ENCODE measurements around the gene SHISA4.
"Not testable (repeated sequence)": the region's sequence is repeated elsewhere in the genome, so short reads cannot be mapped to it uniquely, and the experiment has no call there.

SHISA4 gene

GRCh38 chr1:201925981-201926645 is 37.4 kb downstream of the SHISA4 start:
- in situ Hi-C loops (cut with MboI; ENCODE audit: low sequenced_read_pairs), result no loop called here

DNA sequence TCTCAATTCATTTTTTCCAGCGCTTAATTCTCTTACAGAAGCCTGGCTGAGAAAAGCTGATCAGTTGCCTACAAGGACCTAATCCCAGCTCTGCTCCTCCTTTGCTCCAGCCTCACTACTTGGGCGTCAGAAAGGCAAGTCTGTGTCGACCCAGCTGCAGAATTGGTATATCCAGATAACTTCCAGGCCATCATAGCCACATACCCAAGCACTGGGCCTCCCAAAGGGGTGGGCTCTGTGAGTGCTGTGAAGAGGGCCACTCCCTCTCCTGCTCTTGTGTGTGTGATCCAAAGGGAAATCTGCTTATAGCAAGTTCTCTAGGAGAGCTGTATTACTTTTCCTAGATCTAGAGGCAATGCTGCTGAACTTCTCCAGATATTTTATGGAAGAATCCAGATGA is 39.6 kb downstream of the SHISA4 start:
- in situ Hi-C loops (cut with MboI; ENCODE audit: low sequenced_read_pairs), result no loop called here

DNA sequence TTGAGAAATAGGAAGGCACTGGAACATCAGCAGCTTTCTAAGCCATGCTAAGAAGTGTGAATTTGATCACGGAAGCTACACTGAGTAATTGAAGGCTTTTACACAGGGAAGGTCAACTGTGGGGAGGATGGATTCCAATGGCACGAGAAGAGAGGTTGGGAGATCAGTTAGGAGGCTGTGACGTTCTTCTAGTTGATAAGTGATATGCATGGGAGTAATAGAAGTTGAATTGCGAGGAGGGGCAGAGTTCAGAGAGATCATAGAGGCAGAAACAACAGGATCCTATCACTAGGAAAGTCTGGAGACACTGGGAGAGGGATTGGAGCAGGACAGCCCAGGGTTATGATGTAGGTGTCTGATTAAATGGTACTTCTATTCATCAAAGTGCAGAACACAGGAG is 41.4 kb downstream of the SHISA4 start:
- in situ Hi-C loops (cut with MboI; ENCODE audit: low sequenced_read_pairs), result no loop called here

- in situ Hi-C loops (cut with MboI; ENCODE audit: low sequenced_read_pairs), result no loop called here
Observed at GRCh38 chr1:201930803-201931202, 42.1 kb downstream of the SHISA4 start.

DNA sequence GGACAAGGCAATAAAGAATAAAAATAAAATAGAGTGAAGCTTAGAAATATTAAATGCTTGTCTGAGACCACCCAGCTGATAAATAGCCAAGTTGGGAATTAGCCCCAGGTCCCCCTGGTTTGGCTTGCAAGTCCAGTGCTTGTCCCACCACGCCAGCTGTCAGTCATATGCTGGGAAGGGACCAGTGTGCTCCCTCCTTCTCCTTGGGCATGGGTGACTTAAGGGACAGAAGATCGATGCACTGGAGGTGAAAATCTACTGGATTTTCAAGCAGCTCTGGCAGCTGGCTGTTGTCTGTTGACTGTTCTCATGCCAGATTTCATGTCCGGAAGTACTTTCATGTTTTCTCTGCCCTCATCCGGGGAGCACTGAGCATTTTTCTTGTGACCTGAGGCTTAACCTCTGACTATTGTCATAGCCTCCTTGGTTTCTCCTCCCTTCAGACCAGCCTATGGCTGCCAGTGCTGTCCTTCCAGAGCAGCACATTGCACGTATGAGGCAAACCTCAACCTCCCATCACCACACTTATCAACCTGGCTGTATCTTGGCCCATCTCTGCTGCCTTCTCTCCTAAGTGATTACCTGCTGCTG is 45.2 kb downstream of the SHISA4 start:
- in situ Hi-C loops (cut with MboI; ENCODE audit: low sequenced_read_pairs), result no loop called here

- in situ Hi-C loops (cut with MboI; ENCODE audit: low sequenced_read_pairs), result no loop called here
Observed at GRCh38 chr1:201937624-201938213, 49.0 kb downstream of the SHISA4 start.

DNA sequence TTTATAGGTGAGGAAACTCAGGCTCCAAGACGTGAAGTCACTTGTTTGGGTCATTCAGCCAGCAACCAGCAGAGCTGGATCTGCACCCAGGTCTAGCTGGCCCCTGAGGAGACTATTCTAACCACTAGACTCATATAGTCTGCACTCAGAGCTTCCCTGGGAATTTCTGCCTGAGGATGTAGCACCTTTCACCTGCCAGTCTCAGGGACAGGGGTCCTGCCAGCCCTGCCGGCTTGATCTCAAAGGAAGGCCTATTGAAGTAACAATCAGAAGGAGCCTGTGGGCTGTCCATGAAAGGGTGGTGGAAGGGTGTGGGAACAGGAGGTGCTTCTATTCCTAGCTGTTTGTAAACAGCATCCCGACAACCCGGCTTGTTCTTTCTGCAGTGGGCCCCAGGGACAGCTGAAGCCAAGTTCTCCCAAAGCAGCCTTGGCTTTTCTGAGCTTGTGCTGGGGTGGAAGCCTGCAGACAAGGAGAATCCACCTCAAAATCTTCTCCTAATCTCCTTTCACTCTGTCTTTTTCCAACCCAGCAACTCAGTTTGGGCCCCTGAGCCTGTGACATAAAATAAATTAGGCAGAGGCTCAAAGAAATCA is 49.8 kb downstream of the SHISA4 start:
- in situ Hi-C loops (cut with MboI; ENCODE audit: low sequenced_read_pairs), result no loop called here

DNA sequence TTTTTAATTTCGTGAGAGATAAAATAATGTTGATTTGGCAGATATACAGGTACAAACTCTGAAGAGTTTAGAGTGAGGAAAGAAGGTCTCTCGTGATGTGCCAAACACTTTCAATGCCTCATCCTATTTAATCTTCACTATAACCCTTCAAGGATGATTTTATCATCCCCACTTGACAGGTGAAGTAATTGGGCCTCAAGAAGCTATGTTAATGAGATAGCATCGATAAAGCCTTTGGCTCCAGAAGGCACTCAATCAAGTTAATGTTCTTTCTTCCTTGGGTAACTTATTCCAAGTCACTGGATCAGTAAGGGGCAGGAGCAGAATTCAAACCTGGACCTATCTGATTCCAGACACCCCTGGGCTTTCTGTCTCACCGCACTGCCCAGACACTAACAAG is 50.5 kb downstream of the SHISA4 start:
- in situ Hi-C loops (cut with MboI; ENCODE audit: low sequenced_read_pairs), result no loop called here

DNA sequence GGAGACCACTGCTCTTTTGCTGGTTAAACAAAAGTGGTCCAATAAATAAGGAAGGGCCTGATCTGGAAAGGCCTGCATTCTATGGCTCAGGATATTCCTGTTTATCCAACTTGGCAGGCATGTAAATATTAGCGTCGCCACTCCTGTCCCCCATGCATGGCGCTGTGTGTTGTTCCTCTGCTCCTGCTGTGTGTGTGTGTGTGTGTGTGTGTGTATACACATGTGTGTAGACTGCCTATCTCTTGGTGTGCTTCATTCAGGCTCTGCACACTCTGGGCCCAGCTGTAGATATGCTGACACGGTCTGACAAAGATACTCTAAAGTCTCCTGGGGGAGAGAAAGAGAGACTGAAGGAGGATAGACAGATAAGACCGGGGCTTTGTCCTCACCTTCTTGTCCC is 50.9 kb downstream of the SHISA4 start:
- in situ Hi-C loops (cut with MboI; ENCODE audit: low sequenced_read_pairs), result no loop called here

DNA sequence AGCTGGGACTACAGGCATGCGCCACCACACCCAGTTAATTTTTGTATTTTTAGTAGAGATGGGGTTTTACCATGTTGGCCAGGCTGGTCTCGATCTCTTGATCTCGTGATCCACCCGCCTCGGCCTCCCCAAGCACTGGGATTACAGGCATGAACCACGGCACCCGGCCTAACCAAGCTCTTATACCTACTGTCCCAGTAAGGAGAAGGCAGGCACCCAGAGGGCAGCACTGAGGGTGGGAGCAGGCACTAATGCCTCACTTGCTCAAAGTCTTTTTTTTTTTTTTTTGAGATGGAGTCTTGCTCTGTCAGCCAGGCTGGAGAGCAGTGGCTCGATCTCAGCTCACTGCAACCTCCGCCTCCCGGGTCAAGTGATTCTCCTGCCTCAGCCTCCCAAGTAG is 51.6 kb downstream of the SHISA4 start:
- in situ Hi-C loops (cut with MboI; ENCODE audit: low sequenced_read_pairs), result not testable (repeated sequence)

- in situ Hi-C loops (cut with MboI; ENCODE audit: low sequenced_read_pairs), result no loop called here
Observed at GRCh38 chr1:201941420-201942128, 52.9 kb downstream of the SHISA4 start.

DNA sequence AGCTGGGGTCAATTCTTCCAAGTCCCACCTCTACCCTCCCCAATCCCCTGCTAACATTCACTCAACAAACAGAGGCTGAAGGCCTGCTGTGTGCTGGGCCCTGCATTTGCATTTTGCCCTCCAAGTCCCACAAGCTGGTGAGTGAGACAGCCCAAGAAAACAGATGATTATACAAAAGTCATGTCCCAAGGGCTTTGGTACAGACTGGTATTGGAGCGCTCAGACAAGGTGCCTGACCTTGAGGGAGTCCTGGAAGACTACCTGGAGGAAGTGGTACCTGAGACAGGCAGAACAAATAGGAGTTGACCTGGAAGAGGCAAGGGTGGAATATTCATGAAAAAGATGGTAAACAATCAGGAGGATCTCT is 53.4 kb downstream of the SHISA4 start:
- in situ Hi-C loops (cut with MboI; ENCODE audit: low sequenced_read_pairs), result no loop called here
